CD4-positive, alpha-beta T cell treated with Interleukin-15 for 4 hours (primary cell): ENCODE measurements around the gene CNTN4.

Source experiments
- DNase-seq: peaks from one replicate; pipeline ENCODE4 v3.0.0-alpha.2; 2020; ENCODE audit warnings: low spot score

CNTN4 gene

GRCh38 chr3:2701471-2701870 lies 602.8 kb downstream of the CNTN4 start:
- DNase-seq: no peak

GRCh38 chr3:2706144-2706835 lies 607.6 kb downstream of the CNTN4 start:
- DNase-seq: no peak

GRCh38 chr3:2706836-2707210 lies 608.2 kb downstream of the CNTN4 start:
- DNase-seq: no peak

- DNase-seq: no peak
Measured at GRCh38 chr3:2711081-2711480, 612.4 kb downstream of the CNTN4 start.

GRCh38 chr3:2713923-2714322 lies 615.3 kb downstream of the CNTN4 start:
- DNase-seq: no peak

- no peak for DNase-seq
Measured at GRCh38 chr3:2714834-2715233, 616.2 kb downstream of the CNTN4 start.

GRCh38 chr3:2727101-2727500 lies 628.4 kb downstream of the CNTN4 start:
- DNase-seq: no peak

GRCh38 chr3:2727610-2728318 lies 629.1 kb downstream of the CNTN4 start:
- no peak for DNase-seq

GRCh38 chr3:2731843-2732242 lies 633.2 kb downstream of the CNTN4 start:
- no peak for DNase-seq

- no peak for DNase-seq
Measured at GRCh38 chr3:2735392-2735894, 636.8 kb downstream of the CNTN4 start.

- no peak for DNase-seq
Measured at GRCh38 chr3:2741516-2741915, 642.9 kb downstream of the CNTN4 start.

GRCh38 chr3:2765002-2765579 lies 666.4 kb downstream of the CNTN4 start:
- DNase-seq: no peak

- no peak for DNase-seq
Measured at GRCh38 chr3:2770451-2770850, 671.8 kb downstream of the CNTN4 start.

- DNase-seq: no peak
Measured at GRCh38 chr3:2771193-2771592, 672.5 kb downstream of the CNTN4 start.

- DNase-seq: no peak
Measured at GRCh38 chr3:2771741-2772140, 673.1 kb downstream of the CNTN4 start.

GRCh38 chr3:2772803-2773202 lies 674.1 kb downstream of the CNTN4 start:
- DNase-seq: no peak

- DNase-seq: no peak
Measured at GRCh38 chr3:2774481-2775249, 676.0 kb downstream of the CNTN4 start.

- no peak for DNase-seq
Measured at GRCh38 chr3:2783261-2783660, 684.6 kb downstream of the CNTN4 start.

- DNase-seq: no peak
Measured at GRCh38 chr3:2784627-2785026, 686.0 kb downstream of the CNTN4 start.

GRCh38 chr3:2790266-2790815 lies 691.7 kb downstream of the CNTN4 start:
- DNase-seq: no peak

- no peak for DNase-seq
Measured at GRCh38 chr3:2792432-2792831, 693.8 kb downstream of the CNTN4 start.

GRCh38 chr3:2793987-2794386 lies 695.3 kb downstream of the CNTN4 start:
- DNase-seq: no peak
